ENCODE data around the gene NEK6.

NEK6 gene

GRCh38 chr9:124384846-124385245, 127.1 kb downstream of the NEK6 start:
- peak; percentile 35 for DNase-seq

GRCh38 chr9:124385623-124386022, 127.9 kb downstream of the NEK6 start:
- no peak for DNase-seq

- DNase-seq = no peak
Measured at GRCh38 chr9:124386201-124386600, 128.5 kb downstream of the NEK6 start.

- no peak for DNase-seq
Measured at GRCh38 chr9:124388275-124389048, 130.7 kb downstream of the NEK6 start.

DNA sequence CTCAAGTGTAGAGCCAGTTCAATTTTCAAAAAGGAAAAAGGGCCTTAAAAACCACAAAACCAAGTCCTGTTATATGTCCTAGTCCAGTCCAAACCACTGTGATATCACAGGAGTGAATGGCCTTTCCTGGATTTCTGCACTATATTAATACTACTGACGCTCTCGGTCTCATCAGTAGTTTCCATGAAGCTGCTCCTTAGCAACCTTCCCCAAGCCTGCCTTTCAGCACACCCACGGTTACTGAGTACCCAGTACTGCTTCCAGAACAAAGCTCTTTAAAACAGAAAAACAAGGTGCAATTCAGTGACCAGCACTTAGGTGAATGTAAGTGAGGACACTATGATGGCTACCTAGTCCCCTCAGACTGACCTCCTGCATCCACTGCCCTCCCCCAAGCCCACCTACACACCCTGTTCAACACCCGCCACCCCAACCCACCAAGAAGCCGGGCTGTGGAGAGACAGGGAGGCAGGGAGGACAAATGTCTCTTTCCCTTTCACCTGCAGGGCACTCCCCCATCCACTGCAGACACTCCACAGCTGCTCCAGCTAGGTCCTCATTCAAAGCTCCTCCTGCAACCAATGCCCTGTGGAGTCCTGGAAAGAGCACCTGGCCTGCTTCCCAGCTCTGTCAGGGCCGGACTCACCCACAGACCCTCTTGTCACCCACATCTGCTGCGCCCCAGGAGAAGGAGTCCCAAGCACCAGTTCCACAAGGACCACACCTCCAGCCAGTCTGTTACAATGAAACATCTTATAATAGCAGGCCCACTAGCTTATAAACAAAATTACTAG, 131.6 kb downstream of the NEK6 start:
- peak; percentile 68 for DNase-seq

DNA sequence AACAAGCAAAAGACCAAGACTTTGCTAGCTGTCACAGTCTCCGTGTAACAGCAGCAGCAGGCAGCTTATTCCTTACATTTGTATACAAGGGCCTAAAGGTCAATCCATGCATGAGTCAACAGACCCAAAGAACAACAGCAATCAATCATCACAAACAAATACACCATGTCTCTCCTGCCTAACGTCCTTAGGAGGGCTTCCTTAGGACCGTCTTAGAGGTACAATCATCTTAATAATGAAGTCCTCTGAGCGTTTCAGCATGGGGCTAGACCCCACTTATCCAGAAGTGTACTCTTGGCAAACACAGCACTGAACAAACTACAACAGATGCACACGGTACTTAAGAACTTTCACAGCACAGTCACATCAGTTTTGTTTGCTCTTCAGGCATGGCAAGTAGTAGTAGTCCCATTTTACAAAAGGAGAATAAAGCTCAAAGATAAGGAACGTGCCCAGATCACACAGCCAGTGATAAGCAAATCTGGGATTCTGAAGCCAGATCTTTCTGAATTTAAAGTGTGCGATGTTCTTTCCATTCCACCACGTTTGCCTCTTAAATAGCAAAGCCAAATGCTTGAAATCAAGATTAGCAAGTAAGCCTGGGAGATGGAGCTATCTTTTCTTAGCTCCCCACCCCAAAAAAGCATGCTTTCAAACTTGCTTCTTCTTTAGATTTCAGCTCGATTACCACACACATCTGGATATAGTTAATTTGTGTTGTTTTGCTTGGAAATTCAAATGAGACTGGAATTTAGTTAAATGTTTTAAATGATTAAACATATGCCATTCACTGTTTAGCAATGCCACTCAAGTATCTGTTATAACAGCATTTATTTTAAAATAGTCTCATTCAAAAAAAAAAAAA, 133.3 kb downstream of the NEK6 start:
- DNase-seq = peak; percentile 27

- no peak for DNase-seq
Measured at GRCh38 chr9:124392254-124392870, 134.6 kb downstream of the NEK6 start.

GRCh38 chr9:124392871-124393460, 135.2 kb downstream of the NEK6 start:
- peak; percentile 19 for DNase-seq

GRCh38 chr9:124394167-124394566, 136.4 kb downstream of the NEK6 start:
- no peak for DNase-seq

DNA sequence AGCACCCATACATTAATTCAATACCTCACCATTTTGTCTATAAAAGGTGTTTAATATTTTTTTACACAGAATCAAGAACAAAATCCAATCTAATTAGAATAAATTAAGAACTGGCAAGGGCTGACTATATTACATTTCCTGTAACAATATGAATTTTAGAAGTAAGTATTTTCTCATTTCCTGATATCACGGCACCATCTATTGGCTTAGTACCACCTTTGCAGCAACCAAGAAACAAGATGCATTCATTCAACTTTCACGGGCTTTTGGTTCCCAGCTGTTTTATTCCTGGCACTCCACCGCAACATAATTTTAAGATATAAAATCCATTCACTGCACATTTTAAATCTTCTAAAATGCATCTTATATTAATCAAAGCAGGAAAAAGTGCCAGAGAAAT, 136.8 kb downstream of the NEK6 start:
- no peak for DNase-seq

DNA sequence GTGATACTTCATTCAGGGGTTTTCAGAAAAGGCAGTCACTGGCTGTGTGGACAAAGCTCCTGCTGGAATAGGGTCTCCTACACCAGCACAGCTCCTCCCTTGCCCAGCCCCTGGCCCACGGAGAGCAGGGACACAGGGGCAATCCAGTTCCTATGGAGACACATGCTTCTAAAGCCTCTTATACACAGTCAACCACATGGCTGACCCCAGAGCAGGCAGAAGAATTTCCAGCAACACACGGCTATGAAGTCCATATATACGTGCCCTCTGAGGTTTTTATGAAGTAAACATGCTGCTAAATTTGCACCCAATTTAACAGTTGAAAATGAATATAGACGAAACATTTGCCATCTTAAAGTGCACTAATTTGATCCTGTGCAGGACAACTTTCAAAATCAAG, 138.1 kb downstream of the NEK6 start:
- DNase-seq = no peak

DNA sequence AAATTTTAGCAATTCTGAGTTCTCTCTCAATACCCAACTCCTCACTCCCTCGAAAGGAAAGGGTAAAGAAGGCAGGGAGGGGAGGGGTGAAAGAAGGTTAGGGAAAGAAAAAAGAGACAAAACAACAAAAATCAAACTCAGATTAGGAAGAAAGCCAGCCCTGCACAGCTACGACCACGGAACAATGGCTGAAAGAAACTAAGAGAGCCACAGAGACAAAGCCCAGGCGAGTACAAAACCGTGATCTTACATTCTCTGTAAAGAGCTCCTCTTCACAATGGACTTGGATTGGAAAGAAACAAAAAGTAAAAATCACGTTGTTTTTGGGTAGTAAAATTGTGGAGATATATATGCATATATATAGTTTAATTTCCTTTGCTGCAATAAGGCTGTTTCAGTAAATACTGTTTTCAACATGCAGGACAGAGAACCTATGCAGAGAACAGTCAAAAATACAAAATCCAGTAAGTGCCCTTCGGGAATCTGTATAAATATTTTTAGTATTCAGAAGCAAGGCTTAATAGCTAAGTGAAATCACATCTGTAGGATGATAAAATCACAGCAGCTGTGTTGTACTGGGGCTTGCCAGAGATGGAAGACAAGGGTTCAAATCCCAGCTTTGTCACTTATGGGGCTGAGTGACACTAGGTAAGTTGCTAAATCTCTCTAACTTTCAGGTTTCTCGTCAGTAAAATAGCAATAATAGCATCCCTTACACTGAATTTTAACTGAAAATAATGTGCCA, 140.6 kb downstream of the NEK6 start:
- DNase-seq = no peak

- DNase-seq = no peak
Measured at GRCh38 chr9:124399323-124399967, 141.7 kb downstream of the NEK6 start.

GRCh38 chr9:124399968-124400940, 142.5 kb downstream of the NEK6 start:
- DNase-seq = no peak
